K562 (cell line): ENCODE results near the gene UAP1.

ENCODE experiments used
- ATF1 ChIP-seq, 2 experiments: fragments of 450-650 bp in 1 of 2; IDR thresholded peaks; 2 replicates each; pipeline ENCODE4 v1.6.1; 2016; ENCODE audit warnings: missing compliant biosample characterization in 1 of 2, missing genetic modification characterization in 1 of 2
- GABPA ChIP-seq: fragments of 200-800 bp; sonication (Bioruptor generic); conservative IDR thresholded peaks from 2 replicates; pipeline ENCODE4 v1.6.1; 2016; ENCODE audit warnings: low read depth, missing genetic modification characterization, missing compliant biosample characterization
- GATA2 ChIP-seq: sonication (generic); formaldehyde crosslinking; IDR thresholded peaks from 2 replicates; pipeline ENCODE4 v1.4.0; 2020; ENCODE audit warnings: mild to moderate bottlenecking, missing genetic modification reagents
- PCBP2 ChIP-seq: fragments of 200-400 bp; formaldehyde crosslinking; IDR thresholded peaks from 2 replicates; pipeline ENCODE4 v1.6.1; 2018; ENCODE audit warnings: low read length, low read depth, mild to moderate bottlenecking, moderate library complexity; ENCODE audit not compliant: poor library complexity, severe bottlenecking
- POLR2A ChIP-seq: fragments of 450-650 bp; conservative IDR thresholded peaks from 2 replicates; pipeline ENCODE4 v1.6.1; 2016
- RCOR1 ChIP-seq, 2 experiments: IDR thresholded peaks; 2 replicates each; pipeline ENCODE4 v1.6.1; 2012; ENCODE audit warnings: low read depth in 2 of 2, low read length in 2 of 2, borderline replicate concordance in 1 of 2, improper control_type of control experiment in 1 of 2
- RFX5 ChIP-seq: IDR thresholded peaks from 2 replicates; pipeline ENCODE4 v1.6.1; 2011; ENCODE audit warnings: low read depth, mild to moderate bottlenecking, improper control_type of control experiment, low read length
- TAF1 ChIP-seq: IDR thresholded peaks from 2 replicates; pipeline ENCODE4 v1.6.1; 2011; ENCODE audit warnings: mild to moderate bottlenecking, low read length, moderate library complexity; ENCODE audit not compliant: insufficient read depth, control insufficient read depth, severe bottlenecking; ENCODE audit errors: extremely low read depth
- USF2 ChIP-seq: sonication (generic); formaldehyde crosslinking; IDR thresholded peaks from 2 replicates; pipeline ENCODE4 v1.5.0; 2020; ENCODE audit warnings: missing genetic modification reagents
- TF ChIP-seq, protein P1 (sequence below), 3 experiments: IDR thresholded peaks in 2 of 3; conservative IDR thresholded peaks in 1 of 3; 2 replicates each; pipeline ENCODE4 v1.5.1; 2011 to 2012; ENCODE audit warnings: low read length in 3 of 3, mild to moderate bottlenecking in 3 of 3, control low read depth in 2 of 3, improper control_type of control experiment in 1 of 3, inconsistent platforms in 1 of 3, low read depth in 1 of 3, mixed read lengths in 1 of 3, moderate library complexity in 1 of 3; ENCODE audit not compliant: insufficient read depth in 2 of 3
- TF ChIP-seq, protein P2 (sequence below), 2 experiments: fragments of 450-650 bp; formaldehyde crosslinking in 1 of 2; IDR thresholded peaks; 2 replicates each; pipeline versions ENCODE4 v1.4.0 to v1.6.1; 2014 to 2020; ENCODE audit warnings: mild to moderate bottlenecking in 2 of 2, borderline replicate concordance in 1 of 2, low read depth in 1 of 2
- TF ChIP-seq, protein P3 (sequence below): fragments of 450-650 bp; IDR thresholded peaks from 2 replicates; pipeline ENCODE4 v1.6.1; 2016; ENCODE audit warnings: low read depth, mild to moderate bottlenecking, moderate library complexity
- TF ChIP-seq, protein P4 (sequence below): fragments of 250-450 bp; sonication (Bioruptor Pico); IDR thresholded peaks from 2 replicates; pipeline ENCODE4 v1.8.0; 2022; ENCODE audit warnings: moderate library complexity, mild to moderate bottlenecking, inconsistent platforms

- TF ChIP-seq GATA2 (CRISPR knock-in tag) (no peak), POLR2A (no peak), RFX5 (no peak), TAF1 (no peak), PCBP2 (no peak), USF2 (CRISPR knock-in tag) (no peak), GABPA (no peak), ATF1 (CRISPR knock-in tag; IDR thresholded peaks at IDR 0.05) (no peak), ATF1 (tag; IDR thresholded peaks at IDR 0.05) (no peak), RCOR1 (IDR thresholded peaks at IDR 0.05; ENCODE audit: borderline replicate concordance in 1 of 2, low read depth in 2 of 2, low read length in 2 of 2) (no peak)
- TF ChIP-seq, protein P1, sequence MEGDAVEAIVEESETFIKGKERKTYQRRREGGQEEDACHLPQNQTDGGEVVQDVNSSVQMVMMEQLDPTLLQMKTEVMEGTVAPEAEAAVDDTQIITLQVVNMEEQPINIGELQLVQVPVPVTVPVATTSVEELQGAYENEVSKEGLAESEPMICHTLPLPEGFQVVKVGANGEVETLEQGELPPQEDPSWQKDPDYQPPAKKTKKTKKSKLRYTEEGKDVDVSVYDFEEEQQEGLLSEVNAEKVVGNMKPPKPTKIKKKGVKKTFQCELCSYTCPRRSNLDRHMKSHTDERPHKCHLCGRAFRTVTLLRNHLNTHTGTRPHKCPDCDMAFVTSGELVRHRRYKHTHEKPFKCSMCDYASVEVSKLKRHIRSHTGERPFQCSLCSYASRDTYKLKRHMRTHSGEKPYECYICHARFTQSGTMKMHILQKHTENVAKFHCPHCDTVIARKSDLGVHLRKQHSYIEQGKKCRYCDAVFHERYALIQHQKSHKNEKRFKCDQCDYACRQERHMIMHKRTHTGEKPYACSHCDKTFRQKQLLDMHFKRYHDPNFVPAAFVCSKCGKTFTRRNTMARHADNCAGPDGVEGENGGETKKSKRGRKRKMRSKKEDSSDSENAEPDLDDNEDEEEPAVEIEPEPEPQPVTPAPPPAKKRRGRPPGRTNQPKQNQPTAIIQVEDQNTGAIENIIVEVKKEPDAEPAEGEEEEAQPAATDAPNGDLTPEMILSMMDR (IDR thresholded peaks at IDR 0.05 in 2 of 3, conservative IDR thresholded peaks at IDR 0.05 in 1 of 3; ENCODE audit: insufficient read depth in 2 of 3, low read depth in 1 of 3, low read length in 3 of 3), result no peak
- TF ChIP-seq, protein P2, sequence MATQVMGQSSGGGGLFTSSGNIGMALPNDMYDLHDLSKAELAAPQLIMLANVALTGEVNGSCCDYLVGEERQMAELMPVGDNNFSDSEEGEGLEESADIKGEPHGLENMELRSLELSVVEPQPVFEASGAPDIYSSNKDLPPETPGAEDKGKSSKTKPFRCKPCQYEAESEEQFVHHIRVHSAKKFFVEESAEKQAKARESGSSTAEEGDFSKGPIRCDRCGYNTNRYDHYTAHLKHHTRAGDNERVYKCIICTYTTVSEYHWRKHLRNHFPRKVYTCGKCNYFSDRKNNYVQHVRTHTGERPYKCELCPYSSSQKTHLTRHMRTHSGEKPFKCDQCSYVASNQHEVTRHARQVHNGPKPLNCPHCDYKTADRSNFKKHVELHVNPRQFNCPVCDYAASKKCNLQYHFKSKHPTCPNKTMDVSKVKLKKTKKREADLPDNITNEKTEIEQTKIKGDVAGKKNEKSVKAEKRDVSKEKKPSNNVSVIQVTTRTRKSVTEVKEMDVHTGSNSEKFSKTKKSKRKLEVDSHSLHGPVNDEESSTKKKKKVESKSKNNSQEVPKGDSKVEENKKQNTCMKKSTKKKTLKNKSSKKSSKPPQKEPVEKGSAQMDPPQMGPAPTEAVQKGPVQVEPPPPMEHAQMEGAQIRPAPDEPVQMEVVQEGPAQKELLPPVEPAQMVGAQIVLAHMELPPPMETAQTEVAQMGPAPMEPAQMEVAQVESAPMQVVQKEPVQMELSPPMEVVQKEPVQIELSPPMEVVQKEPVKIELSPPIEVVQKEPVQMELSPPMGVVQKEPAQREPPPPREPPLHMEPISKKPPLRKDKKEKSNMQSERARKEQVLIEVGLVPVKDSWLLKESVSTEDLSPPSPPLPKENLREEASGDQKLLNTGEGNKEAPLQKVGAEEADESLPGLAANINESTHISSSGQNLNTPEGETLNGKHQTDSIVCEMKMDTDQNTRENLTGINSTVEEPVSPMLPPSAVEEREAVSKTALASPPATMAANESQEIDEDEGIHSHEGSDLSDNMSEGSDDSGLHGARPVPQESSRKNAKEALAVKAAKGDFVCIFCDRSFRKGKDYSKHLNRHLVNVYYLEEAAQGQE (IDR thresholded peaks at IDR 0.05; ENCODE audit: borderline replicate concordance), result no peak
- TF ChIP-seq, protein P2 (CRISPR knock-in tag; IDR thresholded peaks at IDR 0.05; ENCODE audit: low read depth), result no peak
- TF ChIP-seq, protein P3, sequence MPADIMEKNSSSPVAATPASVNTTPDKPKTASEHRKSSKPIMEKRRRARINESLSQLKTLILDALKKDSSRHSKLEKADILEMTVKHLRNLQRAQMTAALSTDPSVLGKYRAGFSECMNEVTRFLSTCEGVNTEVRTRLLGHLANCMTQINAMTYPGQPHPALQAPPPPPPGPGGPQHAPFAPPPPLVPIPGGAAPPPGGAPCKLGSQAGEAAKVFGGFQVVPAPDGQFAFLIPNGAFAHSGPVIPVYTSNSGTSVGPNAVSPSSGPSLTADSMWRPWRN, result no peak
- TF ChIP-seq, protein P4, sequence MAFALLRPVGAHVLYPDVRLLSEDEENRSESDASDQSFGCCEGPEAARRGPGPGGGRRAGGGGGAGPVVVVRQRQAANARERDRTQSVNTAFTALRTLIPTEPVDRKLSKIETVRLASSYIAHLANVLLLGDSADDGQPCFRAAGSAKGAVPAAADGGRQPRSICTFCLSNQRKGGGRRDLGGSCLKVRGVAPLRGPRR (CRISPR knock-in tag), result no peak
Observed at GRCh38 chr1:162538815-162539431, 22.6 kb upstream of the UAP1 start.
